Mesenteric fat pad (tissue), 1 donor: ENCODE results near the gene SLC10A2. TPM values are rescaled to one million over a fixed set of nuclear protein-coding genes. Genes with fewer than 3 reads are reported as not detected.

Experiments used
- DNase-seq: peaks from one replicate; pipeline ENCODE4 v3.0.0-alpha.2; 2020; ENCODE audit warnings: low spot score
- total RNA-seq: library from RNA; stranded (reverse); fragmentation: NEBNext Ultra II Directional; extraction: Animal tissue kit (Norgen Biotek cat#: 25700); gene quantifications from one replicate; pipeline ENCODE4 v1.2.1, GENCODE V29; 2021
- donor health status: DM: yes; HTN: yes; CAD: no.

The SLC10A2 gene
- total RNA-seq, 1 donor from 2014 or later, result not detected

DNA sequence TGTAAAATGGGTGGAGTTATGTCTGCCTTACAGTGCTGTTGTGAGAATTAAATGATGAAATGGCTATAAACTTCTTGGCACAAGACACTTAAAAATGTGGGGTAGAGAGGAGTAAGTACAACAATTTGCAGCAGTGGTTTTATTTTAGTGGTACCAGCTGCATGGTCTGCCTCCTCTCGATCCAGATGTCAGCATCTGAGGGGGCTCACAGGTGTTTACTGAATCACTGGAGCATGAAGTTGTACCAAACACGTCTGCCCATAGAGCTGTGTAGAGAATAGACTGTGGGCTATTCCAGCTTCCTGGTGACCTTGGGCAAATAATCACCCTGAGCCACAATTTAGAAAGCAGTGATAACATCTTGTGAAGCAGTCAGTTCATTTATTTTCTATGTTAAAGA lies 11.1 kb downstream of the SLC10A2 start:
- no peak for DNase-seq

DNA sequence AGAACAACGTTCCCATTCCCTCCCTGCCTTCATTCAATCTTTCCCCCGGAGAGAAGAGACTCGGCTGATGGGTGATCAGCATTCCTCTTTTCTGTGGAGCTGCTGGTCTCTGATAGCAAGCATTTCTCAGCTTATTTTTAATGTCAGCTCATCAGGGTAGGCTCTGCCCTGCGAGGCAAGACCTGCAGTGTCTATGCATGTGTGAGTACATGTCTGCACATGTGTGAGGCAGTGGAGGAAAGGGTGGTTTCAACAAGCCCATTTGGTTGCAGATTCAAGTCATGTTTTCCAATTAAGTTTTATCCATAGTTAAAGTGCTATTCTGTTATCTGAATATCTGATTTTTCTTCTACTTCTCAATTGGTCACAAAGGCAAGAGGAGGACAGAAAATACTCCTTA lies 19.5 kb downstream of the SLC10A2 start:
- DNase-seq, result no peak

DNA sequence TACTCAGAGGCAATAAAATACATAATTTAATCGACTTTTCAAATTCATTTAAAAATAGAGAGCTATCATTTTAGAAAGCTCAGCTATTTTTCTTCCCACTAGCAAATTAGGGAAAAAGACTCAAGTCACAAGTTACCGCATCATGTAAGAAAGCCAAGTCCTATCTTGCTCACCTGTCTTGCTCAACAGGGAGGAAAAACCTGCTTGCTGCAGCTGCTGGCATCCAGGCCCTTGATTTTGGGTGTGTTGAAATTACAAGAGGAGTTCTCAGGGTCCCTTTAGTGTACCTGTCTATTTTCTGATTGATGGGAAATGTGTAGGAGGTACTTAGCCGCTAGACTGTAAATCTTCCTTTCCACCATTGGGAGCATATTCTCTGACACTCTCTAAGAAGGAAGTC lies 22.2 kb downstream of the SLC10A2 start:
- no peak for DNase-seq

DNA sequence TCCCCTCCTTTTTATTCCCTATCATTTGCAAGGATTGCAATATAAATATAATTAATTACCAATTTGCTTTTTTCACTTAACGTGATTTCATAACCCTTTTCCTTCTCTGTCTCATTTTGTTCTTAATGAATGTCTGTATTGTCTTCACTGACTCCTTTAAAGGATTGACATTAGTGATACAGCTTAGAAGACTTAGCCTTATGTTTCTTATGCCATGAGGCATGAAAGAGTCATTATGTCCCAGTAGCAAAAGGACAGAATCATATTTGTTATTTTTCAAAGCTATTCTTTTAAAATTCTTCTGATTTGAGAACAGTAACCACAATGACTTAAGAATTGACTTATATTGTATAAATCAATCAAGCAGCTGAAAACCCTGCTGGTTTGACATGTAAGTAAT lies 26.2 kb downstream of the SLC10A2 start:
- DNase-seq, result no peak

DNA sequence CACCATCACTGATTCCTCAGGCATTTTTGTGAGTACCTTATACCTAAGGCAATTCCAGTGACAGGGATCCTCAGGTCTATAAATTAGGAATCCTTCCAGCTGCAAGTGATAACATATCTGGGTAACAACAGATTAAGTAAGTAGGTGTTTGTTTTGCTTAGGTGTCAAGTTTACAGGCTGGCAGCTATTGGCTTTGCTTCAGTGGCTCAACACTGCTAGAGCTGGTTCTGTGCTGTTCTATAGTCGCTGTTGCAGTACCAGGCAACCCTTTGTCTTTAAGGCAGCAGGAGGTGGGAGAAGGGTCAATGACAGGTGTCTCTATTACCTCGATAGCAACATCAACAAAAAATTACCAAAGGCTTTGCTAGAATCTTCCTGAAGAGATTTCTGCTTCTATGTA lies 27.0 kb downstream of the SLC10A2 start:
- DNase-seq, result no peak

DNA sequence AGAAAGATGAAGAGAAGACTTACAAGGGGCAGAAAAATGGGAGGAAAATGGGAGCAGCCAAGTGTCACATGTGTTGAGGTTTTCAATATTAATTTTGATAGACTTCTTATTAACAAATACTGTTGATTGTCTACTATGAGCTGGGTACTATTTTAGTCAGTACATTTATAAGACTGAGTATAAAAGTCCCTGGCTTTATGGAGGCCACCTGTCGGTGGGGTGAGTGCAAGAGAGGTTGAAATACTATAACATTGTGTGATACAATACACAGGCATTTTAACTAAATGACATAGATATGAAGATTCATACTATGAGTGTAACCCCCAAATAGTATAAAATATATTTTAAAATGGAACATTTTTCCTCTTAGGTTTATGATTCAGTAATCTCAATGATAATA lies 29.9 kb downstream of the SLC10A2 start:
- DNase-seq, result no peak

DNA sequence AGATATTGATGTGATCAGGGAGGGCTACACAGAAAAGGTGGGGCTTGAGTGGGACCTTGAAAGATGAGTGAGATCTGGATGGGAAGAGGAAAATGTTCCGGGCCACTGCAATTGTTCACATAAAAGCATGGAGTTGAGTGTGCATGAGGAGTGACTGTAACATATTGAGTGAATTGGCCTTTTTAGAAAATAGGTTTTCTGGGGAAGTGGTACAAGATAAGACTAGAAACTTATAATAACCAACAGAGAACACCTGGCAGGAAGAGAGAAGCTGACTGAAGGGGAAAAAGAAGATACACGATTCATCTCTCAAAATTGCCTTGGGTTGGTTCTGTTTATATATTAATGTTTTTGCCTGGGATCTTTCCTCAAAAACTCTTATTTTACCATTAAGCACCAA lies 32.2 kb downstream of the SLC10A2 start:
- no peak for DNase-seq

DNA sequence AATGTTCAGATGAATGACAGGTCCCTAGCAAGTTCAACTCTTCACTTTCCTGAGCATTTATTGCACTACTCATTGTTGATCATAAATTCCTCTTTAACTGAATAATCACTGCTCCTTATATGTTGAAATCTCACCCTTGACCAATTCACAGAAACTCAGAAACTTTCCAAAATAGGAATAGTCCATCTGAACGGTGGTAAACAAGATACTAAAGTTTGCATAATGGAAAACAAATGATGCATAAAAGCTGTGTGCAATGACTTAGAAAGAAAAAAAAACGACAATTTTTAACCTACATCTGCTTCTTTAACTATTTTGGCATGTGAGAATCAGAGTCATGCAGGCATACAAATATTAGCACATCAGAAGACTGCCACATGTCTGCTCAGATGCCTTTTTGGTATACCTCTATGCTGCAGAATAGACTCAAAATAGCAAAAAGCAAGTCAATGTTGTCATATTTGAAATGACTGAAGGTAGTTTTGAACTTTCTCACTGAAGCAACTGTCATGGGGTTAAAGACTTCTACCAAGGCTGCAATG lies 34.8 kb downstream of the SLC10A2 start:
- DNase-seq, result no peak

DNA sequence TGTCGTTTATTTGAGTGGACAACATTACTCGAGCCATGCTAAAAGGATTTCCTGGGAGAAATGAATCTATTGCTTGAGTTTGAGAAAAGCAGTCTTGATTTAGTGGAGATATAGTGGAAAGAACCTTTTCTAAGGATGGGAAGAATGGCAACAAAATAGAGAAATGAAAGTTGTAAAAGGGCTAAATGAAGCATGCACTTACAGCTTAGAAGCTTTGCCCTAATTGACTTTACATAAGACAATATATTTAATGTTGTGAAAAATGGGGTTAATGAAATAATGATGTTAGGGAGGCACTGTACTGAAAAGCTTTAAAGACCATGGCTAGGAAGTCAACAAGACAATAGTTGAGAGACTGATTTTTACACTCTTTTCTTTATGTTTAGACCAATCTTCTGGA lies 35.4 kb downstream of the SLC10A2 start:
- no peak for DNase-seq

DNA sequence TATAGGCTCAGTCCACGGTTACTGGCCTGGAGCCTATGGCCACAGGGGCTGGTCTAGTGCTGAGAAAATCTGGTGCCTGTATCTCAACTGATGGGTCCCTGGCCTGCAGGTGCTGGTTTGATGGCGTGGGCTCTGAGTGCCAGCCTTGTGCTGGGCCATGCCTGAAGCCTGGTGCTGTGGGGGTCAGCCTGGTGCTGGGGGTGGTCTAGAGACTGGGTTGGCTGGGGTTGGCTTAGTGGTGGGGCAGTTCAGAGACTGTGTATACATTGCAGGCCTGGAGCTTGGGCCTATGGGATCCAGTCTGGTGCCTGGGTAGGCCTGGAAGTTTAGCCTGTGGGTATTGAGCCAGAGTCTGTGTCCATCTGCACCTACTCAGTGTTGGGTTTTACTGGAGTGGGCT lies 36.4 kb downstream of the SLC10A2 start:
- DNase-seq, result no peak

DNA sequence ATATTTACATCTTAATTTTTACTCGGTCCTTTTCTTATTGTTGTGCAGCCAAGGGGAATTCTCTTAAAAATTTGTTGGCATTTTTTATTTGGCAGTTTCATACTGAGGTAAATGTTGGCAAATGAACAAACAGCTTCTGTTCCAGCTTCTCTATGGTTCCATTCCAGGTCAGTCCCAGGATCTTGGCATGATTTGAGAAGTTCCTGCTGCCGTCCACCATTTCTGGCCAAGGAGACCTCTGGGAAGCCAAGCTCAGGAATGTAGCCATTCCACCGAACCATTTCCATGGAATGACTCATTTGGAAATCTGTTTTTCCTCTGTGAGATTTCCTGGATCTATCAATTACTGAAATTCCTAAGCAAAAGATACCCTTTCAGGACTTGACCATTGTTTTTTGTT lies 43.9 kb downstream of the SLC10A2 start:
- DNase-seq, result no peak

DNA sequence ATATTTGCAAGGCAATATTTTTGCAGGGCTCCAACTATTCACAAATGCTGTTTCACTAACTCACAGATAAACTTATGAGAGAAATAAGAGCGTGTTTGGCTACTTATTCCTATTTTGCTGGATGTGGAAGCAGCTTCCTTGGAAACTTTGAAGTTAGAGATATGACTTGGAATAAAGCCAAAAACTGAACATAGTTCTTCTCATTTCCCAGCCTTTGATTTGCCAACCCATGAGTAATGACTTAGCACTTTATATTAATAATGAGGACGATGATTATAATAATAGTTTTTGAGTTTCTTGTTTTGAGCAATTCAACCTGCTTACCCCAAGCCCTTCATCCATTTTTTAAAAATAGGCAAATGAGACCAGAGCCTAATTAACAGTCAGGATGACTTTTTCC lies 47.7 kb downstream of the SLC10A2 start:
- DNase-seq, result no peak

DNA sequence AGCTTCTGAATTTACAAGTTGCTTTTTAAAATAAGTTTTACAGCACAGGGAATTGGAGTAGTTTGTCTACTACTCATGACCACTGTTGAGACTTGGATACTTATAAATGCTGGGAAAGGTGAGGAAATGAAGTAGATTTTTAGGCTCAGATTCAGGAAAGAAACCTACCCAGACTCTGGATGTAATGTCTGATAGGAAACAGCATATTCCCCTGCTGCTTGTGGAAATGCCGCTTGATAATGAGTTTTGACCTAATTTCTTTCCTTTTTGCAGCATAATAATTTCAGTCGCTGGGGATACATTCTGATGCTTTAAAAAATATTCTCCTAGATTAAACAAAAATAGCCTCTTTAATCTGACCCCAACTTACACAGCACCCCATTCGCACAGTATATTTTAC lies 53.6 kb downstream of the SLC10A2 start:
- no peak for DNase-seq

DNA sequence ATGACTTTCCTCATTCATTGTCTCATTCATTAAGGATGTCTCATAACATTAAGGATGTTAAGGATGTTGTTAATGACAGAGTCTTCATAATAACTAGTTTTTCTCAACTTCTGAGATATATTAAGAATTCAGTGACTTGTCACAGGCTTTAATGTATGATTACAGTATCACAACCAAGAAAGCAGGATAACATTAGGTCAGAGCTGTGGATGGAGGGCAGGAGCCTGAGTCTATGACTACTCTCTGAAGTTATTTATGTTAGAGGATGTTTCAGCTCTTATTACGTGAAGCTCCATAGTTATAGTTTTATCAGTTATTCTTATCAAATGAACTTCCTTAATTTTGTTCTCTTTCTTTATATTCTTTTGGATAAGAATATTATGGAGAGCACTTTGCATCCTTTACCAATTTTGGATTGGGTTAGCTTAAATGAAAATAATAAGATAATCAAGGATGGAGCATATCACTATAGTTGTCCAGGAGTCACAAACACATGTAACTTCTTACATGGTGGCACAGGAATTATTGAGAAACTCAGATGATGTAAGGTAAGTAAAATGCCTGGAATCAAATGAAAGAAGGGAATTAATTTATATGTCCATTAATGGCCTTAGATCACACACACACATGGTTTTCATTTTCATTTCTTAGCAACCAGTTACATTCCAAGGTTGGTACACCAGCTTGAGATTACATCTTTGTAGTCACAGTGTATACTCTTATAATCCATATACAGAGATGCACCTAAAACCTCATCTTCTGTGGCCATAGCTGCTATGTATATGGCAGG lies 57.0 kb downstream of the SLC10A2 start:
- no peak for DNase-seq

DNA sequence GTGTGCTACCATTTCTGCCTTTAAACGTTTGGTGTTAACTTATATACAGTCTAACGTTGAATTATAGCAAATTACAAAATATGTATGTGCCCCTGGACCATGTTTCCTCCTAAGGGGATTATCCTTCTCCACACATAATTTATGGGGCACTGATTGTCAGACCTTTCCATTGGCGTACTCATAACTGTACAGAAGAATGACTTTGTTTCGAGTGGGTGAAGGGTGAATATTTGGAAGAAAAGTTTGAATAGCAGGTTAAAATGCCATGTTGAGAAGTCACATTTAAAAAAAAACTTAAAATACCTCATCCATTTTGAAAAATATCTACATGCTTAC lies 58.8 kb downstream of the SLC10A2 start:
- DNase-seq, result no peak

DNA sequence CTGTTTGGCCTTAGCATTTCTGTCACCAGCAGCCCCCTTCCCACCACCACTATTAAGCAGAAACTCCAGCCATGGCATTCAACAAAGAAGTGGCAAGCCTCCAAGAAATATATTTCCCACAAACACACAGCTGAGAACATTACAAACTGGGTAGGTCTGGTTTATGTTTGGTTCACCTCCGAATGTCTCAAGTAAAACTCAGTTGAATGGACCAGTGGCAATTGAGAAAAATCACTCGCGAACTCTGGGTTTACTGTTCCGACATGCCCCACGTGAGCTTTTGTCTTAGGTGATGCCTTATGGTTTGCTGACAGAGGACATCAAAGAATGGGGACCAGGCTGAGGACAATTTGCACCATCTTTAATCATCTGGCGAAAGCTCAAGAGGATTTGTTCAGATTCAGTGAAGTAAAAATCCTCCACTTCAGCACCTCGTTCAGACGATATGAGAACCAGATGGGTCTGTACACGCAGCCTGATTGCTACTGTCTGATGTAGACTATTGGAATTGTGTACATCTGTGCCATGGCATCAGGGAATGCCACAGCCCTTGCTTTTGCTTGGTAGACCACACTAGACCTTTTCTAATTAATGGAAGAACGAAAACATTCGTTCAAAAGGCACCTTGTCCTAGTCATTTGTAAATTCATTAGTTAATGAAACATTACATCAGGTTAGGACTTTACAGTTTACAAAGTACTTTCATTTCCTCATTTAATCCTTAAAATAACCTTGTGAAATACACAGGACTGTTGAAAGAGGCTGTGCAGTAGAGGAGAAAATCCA lies 59.4 kb downstream of the SLC10A2 start:
- no peak for DNase-seq

DNA sequence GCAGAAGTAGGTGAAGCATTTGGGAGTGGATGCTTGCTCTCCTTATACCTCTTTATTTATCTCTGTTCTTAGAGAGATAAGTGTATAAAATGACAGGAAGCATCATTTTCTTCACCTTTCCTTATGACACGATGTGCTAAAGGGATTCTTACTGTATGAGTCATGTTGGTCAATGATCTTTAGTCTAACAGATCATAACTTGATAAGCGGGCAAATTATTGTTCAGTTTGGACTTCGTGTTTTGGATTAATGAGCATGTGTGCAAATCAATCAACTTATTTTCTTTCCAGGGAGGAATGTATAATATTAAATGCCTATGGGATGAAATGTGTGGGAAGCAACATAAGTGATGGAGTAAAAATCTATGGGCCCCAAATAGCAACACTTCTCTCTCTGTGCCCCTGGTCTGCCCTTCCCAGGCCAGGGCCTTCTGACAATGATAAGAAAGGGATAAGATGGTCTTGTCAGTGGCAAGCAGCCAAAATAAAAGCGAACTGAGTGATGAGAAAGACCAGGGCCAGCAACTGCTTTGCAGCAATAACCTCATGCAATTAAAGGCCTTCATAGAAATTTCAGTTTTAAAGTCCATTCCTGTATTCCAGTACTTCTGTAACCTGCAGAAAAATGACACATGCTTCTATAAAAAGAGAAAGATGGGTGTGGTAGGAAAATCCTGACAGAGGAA lies 61.4 kb downstream of the SLC10A2 start:
- DNase-seq, result no peak

DNA sequence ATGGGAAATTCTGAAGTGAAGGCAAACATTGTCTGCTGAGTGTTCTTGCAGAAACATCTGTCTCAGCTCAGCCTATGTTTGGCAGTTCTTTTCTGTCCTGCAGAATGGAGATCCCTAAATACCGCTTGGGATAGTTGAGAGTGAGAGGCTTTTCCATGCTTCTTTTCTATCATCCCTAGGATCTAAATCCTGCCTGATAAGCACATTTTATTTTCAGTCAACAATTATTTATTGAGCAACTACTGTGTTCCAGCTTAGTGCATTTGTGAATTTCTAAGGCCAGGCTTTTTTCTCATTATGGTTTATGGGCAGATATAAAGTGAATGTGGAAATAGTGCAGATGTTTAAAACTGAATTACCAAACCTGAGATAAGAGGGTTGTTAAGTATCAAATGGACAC lies 62.6 kb downstream of the SLC10A2 start:
- DNase-seq, result no peak

DNA sequence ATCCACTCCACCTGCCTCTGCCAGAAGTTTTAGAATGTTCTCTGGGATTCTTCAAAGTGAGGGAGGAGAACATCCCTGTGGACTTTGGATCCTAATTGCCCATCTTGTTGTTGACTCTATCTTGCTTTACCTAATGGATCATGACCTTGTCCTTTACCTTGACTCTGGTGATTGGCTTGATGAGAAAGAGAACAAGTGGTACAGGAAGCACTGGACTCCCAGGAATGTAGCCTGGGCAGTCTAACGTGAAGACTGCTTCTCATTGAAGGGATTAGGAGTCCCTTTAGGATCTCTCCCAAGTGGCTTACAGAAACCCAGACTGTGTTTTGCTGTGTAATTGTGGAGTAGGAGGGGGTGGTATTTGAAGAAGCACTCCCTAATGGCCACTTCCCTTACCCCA lies 63.9 kb downstream of the SLC10A2 start:
- DNase-seq, result no peak

DNA sequence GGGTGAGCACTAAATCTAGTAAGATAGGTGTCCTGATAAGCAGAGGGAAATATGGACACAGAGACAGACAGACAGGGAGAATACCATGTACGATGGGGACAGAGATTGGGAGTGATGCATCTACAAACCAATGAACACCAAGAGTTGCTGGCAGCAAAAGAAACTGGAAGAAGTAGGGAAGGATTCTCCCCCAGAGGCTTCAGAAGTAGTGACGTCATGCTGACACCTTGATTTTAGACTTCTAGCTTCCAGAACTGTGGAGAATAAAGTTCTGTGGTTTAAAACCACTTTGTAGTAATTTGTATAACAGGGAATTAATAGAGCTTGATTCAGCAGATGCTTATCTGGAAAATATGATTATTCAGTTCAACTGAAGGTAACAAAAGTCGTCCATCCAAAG lies 66.1 kb downstream of the SLC10A2 start:
- no peak for DNase-seq

DNA sequence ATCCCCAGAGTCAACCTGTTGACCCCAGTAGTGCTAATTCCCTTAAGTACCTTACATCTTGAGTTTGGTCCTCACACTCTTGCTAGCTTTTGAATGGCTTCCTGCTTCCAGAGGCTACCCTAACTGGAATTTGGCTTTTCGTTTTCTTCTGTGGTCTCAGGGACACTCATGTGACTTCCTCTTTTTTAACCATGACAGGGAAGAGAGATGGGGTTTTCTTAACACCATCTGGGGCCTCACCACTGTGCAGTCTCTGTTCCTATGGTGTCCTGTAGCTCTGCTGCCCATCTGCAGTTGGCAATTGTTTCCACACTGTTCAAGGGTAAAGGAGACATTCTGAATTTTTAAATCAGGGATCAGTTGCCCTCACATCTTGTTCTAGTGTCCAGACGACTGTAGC lies 66.7 kb downstream of the SLC10A2 start:
- no peak for DNase-seq
